OCI-LY7 (cell line): Measurements from ENCODE around the gene DAPK3. TPM values are rescaled to one million over a fixed set of nuclear protein-coding genes. Genes with fewer than 3 reads are reported as not detected.
A peak's percentile ranks its signal among the peaks of the same experiment; 100 is the strongest.
"Not testable (repeated sequence)": the region's sequence is repeated elsewhere in the genome, so short reads cannot be mapped to it uniquely, and the experiment has no call there.

Source experiments
- BruUV-seq: library from RNA; stranded (reverse); fragments of 400-500 nt; replicated peaks from 2 replicates; lab custom pipeline; 2021; lab: Mats Ljungman, UMichigan
- CTCF ChIA-PET: fragments of 300-600 bp; sonication (Branson Sonifier 250); formaldehyde crosslinking; loops from one replicate; lab custom pipeline; 2022; ENCODE audit warnings: antibody characterized with exemption; ENCODE audit not compliant: unreplicated experiment; lab: Charles Lee
- POLR2A ChIA-PET: fragments of 300-600 bp; sonication (Branson Sonifier 250); formaldehyde crosslinking; loops from one replicate; lab custom pipeline; 2022; ENCODE audit warnings: antibody characterized with exemption; lab: Charles Lee
- DNase-seq: peaks from one replicate; pipeline ENCODE4 v3.0.0-alpha.2; 2015; ENCODE audit warnings: low spot score
- H2AFZ ChIP-seq: fragments of 200-600 bp; sonication (generic), shearing (Covaris generic); 2 replicates; pipeline ENCODE4 v1.6.1; 2014; ENCODE audit warnings: mild to moderate bottlenecking, antibody characterized with exemption, low read length, moderate library complexity
- H3K27ac ChIP-seq: fragments of 200-600 bp; sonication (generic); 2 replicates; pipeline ENCODE4 v1.5.1; 2014; ENCODE audit warnings: mixed run types, low read depth, mild to moderate bottlenecking, moderate library complexity, low read length, inconsistent platforms; ENCODE audit not compliant: poor library complexity, severe bottlenecking
- H3K36me3 ChIP-seq: fragments of 200-600 bp; sonication (generic); 2 replicates; pipeline ENCODE4 v1.6.1; 2014; ENCODE audit warnings: mild to moderate bottlenecking, antibody characterized with exemption, low read length, moderate library complexity, mixed read lengths; ENCODE audit not compliant: insufficient read depth
- H3K4me1 ChIP-seq: fragments of 200-600 bp; sonication (generic); 2 replicates; pipeline ENCODE4 v1.5.1; 2014; ENCODE audit warnings: mild to moderate bottlenecking, low read length; ENCODE audit not compliant: insufficient read depth, poor library complexity, severe bottlenecking
- H3K4me2 ChIP-seq: fragments of 200-600 bp; sonication (generic); 2 replicates; pipeline ENCODE4 v1.6.1; 2014; ENCODE audit warnings: mild to moderate bottlenecking, low read length
- H3K4me3 ChIP-seq: fragments of 200-600 bp; sonication (generic); 2 replicates; pipeline ENCODE4 v1.5.1; 2014; ENCODE audit warnings: mild to moderate bottlenecking, low read depth, low read length; ENCODE audit not compliant: poor library complexity, severe bottlenecking
- H3K79me2 ChIP-seq: fragments of 200-600 bp; sonication (generic); 2 replicates; pipeline ENCODE4 v1.6.1; 2016; ENCODE audit warnings: low read depth, mild to moderate bottlenecking, low read length, moderate library complexity, mixed read lengths; ENCODE audit not compliant: insufficient read depth
- H3K9me2 ChIP-seq: fragments of 200-600 bp; sonication (generic); 2 replicates; pipeline ENCODE4 v1.6.1; 2016; ENCODE audit warnings: mild to moderate bottlenecking, low read length, mixed read lengths; ENCODE audit not compliant: insufficient read depth
- H3K9me3 ChIP-seq: fragments of 200-600 bp; sonication (generic); 2 replicates; pipeline ENCODE4 v1.6.1; 2014; ENCODE audit warnings: mild to moderate bottlenecking, mixed run types, low read length, mixed read lengths
- H4K20me1 ChIP-seq: fragments of 200-600 bp; sonication (generic); 2 replicates; pipeline ENCODE4 v1.6.1; 2014; ENCODE audit warnings: mild to moderate bottlenecking, antibody characterized with exemption, low read length, moderate library complexity, mixed read lengths; ENCODE audit not compliant: insufficient read depth
- EZH2phosphoT487 ChIP-seq: fragments of 200-600 bp; sonication (generic); IDR thresholded peaks from 2 replicates; pipeline ENCODE4 v1.6.1; 2018; ENCODE audit warnings: low read depth, borderline replicate concordance, mild to moderate bottlenecking, mixed run types, antibody characterized with exemption, low read length, moderate library complexity, mixed read lengths
- intact Hi-C: fragments of 100-400 bp; cut with micrococcal nuclease; formaldehyde crosslinking; loops from one replicate; pipeline ENCODE4 v1.10.0; 2022; ENCODE audit not compliant: unreplicated experiment
- total RNA-seq, 2 experiments: library from RNA; depleted of rRNA in 1 of 2; stranded (reverse); fragments of >200 nt in 1 of 2; shearing (Covaris generic) in 1 of 2; gene quantifications; 2 replicates each; pipeline ENCODE4 v1.2.3, GENCODE V29; 2014 to 2022
- TF ChIP-seq, protein P1 (sequence below): fragments of 200-600 bp; sonication (generic); conservative IDR thresholded peaks from 2 replicates; pipeline ENCODE4 v1.5.1; 2014; ENCODE audit warnings: mild to moderate bottlenecking, antibody characterized with exemption, low read length, moderate library complexity, mixed read lengths

DAPK3 gene
- total RNA-seq, 2 experiments from 2014 or later: 47.1 to 49.3 TPM

GRCh38 chr19:3998667-3999412 lies 27.9 kb upstream of the DAPK3 start:
- H3K4me2 ChIP-seq, H3K79me2 ChIP-seq, CTCF ChIA-PET, H3K9me2 ChIP-seq, H3K4me1 ChIP-seq, POLR2A ChIA-PET, BruUV-seq, H3K9me3 ChIP-seq, intact Hi-C loops, H3K36me3 ChIP-seq, H2AFZ ChIP-seq, H3K4me3 ChIP-seq, H3K27ac ChIP-seq, DNase-seq, H4K20me1 ChIP-seq: not testable (repeated sequence)

- BruUV-seq: no TSS peak
Observed at GRCh38 chr19:3995607-3996006, 24.7 kb upstream of the DAPK3 start.

GRCh38 chr19:3990815-3991117 lies 19.9 kb upstream of the DAPK3 start:
- BruUV-seq: no TSS peak
- no peak for DNase-seq
- Histone ChIP-seq H3K4me2 (no peak overlapping the region), H3K4me3 (no peak overlapping the region), H3K27ac (no peak overlapping the region), H3K36me3 (no peaks in the 10 kb centered on the region), H3K4me1 (peaks cover 30% of the 10 kb centered on the region), H2AFZ (peak overlapping the region; percentile 65), H3K79me2 (peaks cover 2% of the 10 kb centered on the region; the same call in 1 of the 2 replicates), H4K20me1 (no peaks in the 10 kb centered on the region), H3K9me3 (no peaks in the 10 kb centered on the region), H3K9me2 (no peaks in the 10 kb centered on the region)
- ChIA-PET POLR2A (interaction anchor here (1.9 kb wide), 1 partner anchor 11 kb away, joined by 5 read pairs; no protein-coding TSS in a partner anchor), CTCF (no interaction called here)
- TF ChIP-seq EZH2phosphoT487: no peak
- TF ChIP-seq, protein P1, sequence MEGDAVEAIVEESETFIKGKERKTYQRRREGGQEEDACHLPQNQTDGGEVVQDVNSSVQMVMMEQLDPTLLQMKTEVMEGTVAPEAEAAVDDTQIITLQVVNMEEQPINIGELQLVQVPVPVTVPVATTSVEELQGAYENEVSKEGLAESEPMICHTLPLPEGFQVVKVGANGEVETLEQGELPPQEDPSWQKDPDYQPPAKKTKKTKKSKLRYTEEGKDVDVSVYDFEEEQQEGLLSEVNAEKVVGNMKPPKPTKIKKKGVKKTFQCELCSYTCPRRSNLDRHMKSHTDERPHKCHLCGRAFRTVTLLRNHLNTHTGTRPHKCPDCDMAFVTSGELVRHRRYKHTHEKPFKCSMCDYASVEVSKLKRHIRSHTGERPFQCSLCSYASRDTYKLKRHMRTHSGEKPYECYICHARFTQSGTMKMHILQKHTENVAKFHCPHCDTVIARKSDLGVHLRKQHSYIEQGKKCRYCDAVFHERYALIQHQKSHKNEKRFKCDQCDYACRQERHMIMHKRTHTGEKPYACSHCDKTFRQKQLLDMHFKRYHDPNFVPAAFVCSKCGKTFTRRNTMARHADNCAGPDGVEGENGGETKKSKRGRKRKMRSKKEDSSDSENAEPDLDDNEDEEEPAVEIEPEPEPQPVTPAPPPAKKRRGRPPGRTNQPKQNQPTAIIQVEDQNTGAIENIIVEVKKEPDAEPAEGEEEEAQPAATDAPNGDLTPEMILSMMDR: no peak
- intact Hi-C loops: no loop called here

More at GRCh38 chr19:3995607-3996006, 24.7 kb upstream of the DAPK3 start:
- H3K4me2 ChIP-seq: no peak overlapping the region
- no peak for DNase-seq
- no peaks in the 10 kb centered on the region for H3K9me2 ChIP-seq
- no peak overlapping the region for H2AFZ ChIP-seq
- H3K4me1 ChIP-seq: peaks cover 4% of the 10 kb centered on the region
- H3K79me2 ChIP-seq: no peaks in the 10 kb centered on the region
- H3K27ac ChIP-seq: no peak overlapping the region
- CTCF ChIA-PET: no interaction called here
- POLR2A ChIA-PET: interaction anchor here (0.6 kb wide), 1 partner anchor 137 kb away, joined by 3 read pairs; no protein-coding TSS in a partner anchor
- H4K20me1 ChIP-seq: no peaks in the 10 kb centered on the region
- H3K4me3 ChIP-seq: no peak overlapping the region
- no peaks in the 10 kb centered on the region for H3K9me3 ChIP-seq
- TF ChIP-seq EZH2phosphoT487: no peak
- TF ChIP-seq, protein P1: no peak
- intact Hi-C loops: no loop called here
- no peaks in the 10 kb centered on the region for H3K36me3 ChIP-seq
